NOMO-1 treated with dmso at 0.1 percent for 144 hours (cell line): ENCODE measurements around the gene GALNT2.
A peak's percentile ranks its signal among the peaks of the same experiment; 100 is the strongest.

Experiments used
- DNase-seq: peaks from one replicate; lab custom pipeline; 2025; ENCODE audit not compliant: unreplicated experiment; lab: John Stamatoyannopoulos, UW

The GALNT2 gene

GRCh38 chr1:230158415-230159291 lies 91.6 kb downstream of the GALNT2 start:
- no peak for DNase-seq

- DNase-seq = no peak
These were observed 92.5 kb downstream of the GALNT2 start for GRCh38 chr1:230159580-230159979.

GRCh38 chr1:230160957-230161771 lies 94.1 kb downstream of the GALNT2 start:
- DNase-seq = no peak

- DNase-seq = no peak
These were observed 96.2 kb downstream of the GALNT2 start for GRCh38 chr1:230163205-230163604.

GRCh38 chr1:230163719-230164118 lies 96.7 kb downstream of the GALNT2 start:
- DNase-seq = no peak

- no peak for DNase-seq
These were observed 98.5 kb downstream of the GALNT2 start for GRCh38 chr1:230165536-230165935.

- DNase-seq = no peak
These were observed 99.5 kb downstream of the GALNT2 start for GRCh38 chr1:230166366-230167132.

GRCh38 chr1:230167419-230167852 lies 100.4 kb downstream of the GALNT2 start:
- peak; percentile 11 for DNase-seq

- DNase-seq = no peak
These were observed 102.6 kb downstream of the GALNT2 start for GRCh38 chr1:230169454-230170152.

- no peak for DNase-seq
These were observed 103.1 kb downstream of the GALNT2 start for GRCh38 chr1:230170153-230170547.

- no peak for DNase-seq
These were observed 103.6 kb downstream of the GALNT2 start for GRCh38 chr1:230170622-230171021.

GRCh38 chr1:230171356-230172015 lies 104.4 kb downstream of the GALNT2 start:
- DNase-seq = no peak

- DNase-seq = no peak
These were observed 105.0 kb downstream of the GALNT2 start for GRCh38 chr1:230172016-230172537.

GRCh38 chr1:230173187-230173975 lies 106.3 kb downstream of the GALNT2 start:
- no peak for DNase-seq

- DNase-seq = no peak
These were observed 107.0 kb downstream of the GALNT2 start for GRCh38 chr1:230174041-230174440.

- no peak for DNase-seq
These were observed 107.6 kb downstream of the GALNT2 start for GRCh38 chr1:230174471-230175162.

GRCh38 chr1:230175163-230175747 lies 108.2 kb downstream of the GALNT2 start:
- no peak for DNase-seq

- DNase-seq = no peak
These were observed 108.8 kb downstream of the GALNT2 start for GRCh38 chr1:230175839-230176238.
